Dendritic cell treated with granulocyte-macrophage colony-stimulating factor and Interleukin-4, amounts not matched to agents 40 ng/mL and 50 ng/mL, for 4 days (primary cell): ENCODE measurements around the gene MARCHF3.
"Not testable (repeated sequence)": the region's sequence is repeated elsewhere in the genome, so short reads cannot be mapped to it uniquely, and the experiment has no call there.

ENCODE experiments used
- H3K27ac Mint-ChIP-seq: one replicate; pipeline ENCODE4 v1.8.0; 2022; ENCODE audit warnings: mild to moderate bottlenecking, mixed read lengths
- H3K27me3 Mint-ChIP-seq: one replicate; pipeline ENCODE4 v1.8.0; 2022; ENCODE audit warnings: mild to moderate bottlenecking, mixed read lengths
- H3K36me3 Mint-ChIP-seq: one replicate; pipeline ENCODE4 v1.8.0; 2022; ENCODE audit warnings: low read depth, mixed read lengths
- H3K4me1 Mint-ChIP-seq: one replicate; pipeline ENCODE4 v1.8.0; 2022; ENCODE audit warnings: low read depth, mixed read lengths
- H3K4me3 Mint-ChIP-seq: one replicate; pipeline ENCODE4 v1.8.0; 2022; ENCODE audit warnings: mild to moderate bottlenecking, moderate library complexity, mixed read lengths
- H3K9me3 Mint-ChIP-seq: one replicate; pipeline ENCODE4 v1.8.0; 2022; ENCODE audit warnings: mixed read lengths
- intact Hi-C: fragments of 100-400 bp; cut with micrococcal nuclease; formaldehyde crosslinking; loops from one replicate; pipeline ENCODE4 v1.15.0; 2022

The MARCHF3 gene

DNA sequence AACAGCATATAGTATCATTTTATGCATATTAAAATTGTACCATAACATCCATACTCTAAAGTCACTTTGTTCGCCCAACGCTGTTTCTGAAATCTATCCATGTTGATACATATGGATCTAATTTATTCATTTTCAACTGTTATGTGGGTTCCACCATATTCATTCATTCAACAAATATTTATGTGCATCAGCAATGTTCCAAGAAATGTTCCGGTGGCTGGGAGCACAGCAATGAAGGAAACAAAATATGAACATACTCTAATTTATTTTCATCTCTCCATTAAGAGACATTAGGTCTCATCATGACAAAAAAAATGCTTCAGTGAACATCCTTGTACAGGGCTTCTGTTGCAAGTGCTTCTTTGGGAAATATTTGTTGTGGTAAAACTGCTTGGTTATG lies 75.4 kb downstream of the MARCHF3 start:
- no peak overlapping the region for H3K4me3 Mint-ChIP-seq
- no peaks in the 10 kb centered on the region for H3K9me3 Mint-ChIP-seq
- no peaks in the 10 kb centered on the region for H3K27me3 Mint-ChIP-seq
- intact Hi-C loops, result no loop called here
- no peaks in the 10 kb centered on the region for H3K4me1 Mint-ChIP-seq
- H3K27ac Mint-ChIP-seq, result no peak overlapping the region
- H3K36me3 Mint-ChIP-seq, result no peaks in the 10 kb centered on the region

DNA sequence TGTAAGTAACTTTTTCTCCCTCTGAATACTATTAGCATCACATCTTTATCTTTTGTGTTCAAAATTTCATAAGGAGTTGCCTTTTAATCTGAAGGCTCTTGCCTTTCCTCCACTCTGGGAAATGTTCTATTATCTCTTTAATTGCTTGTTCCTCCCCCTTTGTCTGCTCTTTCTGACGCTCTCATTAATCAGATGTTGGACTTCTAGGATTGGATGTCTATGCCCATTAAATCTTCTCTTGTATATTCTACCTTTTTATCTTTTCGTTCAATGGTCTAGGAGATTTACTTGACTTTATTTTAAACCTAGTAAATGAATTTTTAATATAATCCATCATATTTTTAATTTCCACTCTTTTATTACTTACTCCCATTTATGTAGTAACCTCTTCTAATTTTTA lies 76.7 kb downstream of the MARCHF3 start:
- Mint-ChIP-seq H3K4me1 (no peaks in the 10 kb centered on the region), H3K27ac (no peak overlapping the region), H3K36me3 (no peaks in the 10 kb centered on the region), H3K4me3 (no peak overlapping the region), H3K27me3 (no peaks in the 10 kb centered on the region), H3K9me3 (no peaks in the 10 kb centered on the region)
- intact Hi-C loops, result no loop called here

DNA sequence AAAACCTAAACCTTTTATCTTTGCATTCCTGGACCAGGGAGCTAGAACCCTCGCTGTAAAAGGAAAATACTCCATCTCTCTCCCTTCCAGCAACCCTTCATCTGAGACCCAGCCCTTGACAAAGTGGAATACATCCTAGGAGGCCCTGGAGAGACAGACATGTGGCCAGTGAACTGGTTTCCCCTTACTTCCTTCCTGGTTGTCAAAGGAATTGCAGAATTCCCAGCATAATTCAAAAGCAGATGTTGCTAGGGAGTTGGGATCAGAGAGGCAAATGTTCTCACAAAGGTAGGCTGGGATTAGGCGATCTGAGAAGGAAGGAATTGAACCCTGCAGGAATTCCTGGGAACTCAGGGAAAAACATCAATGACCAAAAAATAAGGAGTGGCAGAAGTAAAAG lies 80.9 kb downstream of the MARCHF3 start:
- Mint-ChIP-seq H3K27me3 (no peaks in the 10 kb centered on the region), H3K4me1 (no peaks in the 10 kb centered on the region), H3K36me3 (no peaks in the 10 kb centered on the region), H3K4me3 (no peak overlapping the region), H3K27ac (no peak overlapping the region), H3K9me3 (no peaks in the 10 kb centered on the region)
- intact Hi-C loops, result no loop called here

DNA sequence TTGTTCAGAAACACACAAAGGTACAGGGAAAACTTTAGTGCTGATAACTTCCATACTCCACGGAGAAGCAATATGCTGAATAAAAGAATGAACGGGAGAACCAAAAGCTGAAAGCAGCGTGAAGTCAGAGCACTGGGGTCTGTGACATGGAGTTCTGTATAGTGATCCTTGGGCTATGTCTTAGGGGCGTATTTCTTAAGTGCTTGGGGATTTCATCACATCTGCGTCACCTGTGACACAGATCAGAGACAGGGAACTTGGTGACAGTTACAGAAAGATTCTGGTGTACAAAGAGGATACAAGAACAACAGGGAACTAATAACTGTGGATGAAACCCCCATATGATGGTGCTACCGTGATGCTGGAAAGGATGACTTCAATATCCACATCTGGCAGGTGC lies 81.9 kb downstream of the MARCHF3 start:
- Mint-ChIP-seq H3K36me3 (no peaks in the 10 kb centered on the region), H3K27me3 (no peaks in the 10 kb centered on the region), H3K4me1 (no peaks in the 10 kb centered on the region), H3K9me3 (no peaks in the 10 kb centered on the region), H3K27ac (no peak overlapping the region), H3K4me3 (no peak overlapping the region)
- intact Hi-C loops, result no loop called here

DNA sequence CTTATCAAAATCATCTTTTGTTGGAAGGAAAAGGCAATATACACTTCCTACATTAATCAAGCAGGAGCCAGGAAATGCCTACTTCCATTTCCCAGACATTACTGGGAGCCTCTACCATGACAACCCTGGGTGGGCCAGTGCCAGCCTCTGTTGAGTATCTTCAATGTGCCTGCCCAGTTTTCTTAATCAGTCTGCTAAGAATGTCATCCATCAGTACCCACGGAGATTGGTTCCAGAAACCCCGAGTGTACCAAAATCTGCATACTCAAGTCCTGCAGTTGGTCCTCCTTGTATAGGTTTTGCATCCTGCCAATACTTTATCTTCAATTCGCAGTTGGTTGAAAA lies 82.4 kb downstream of the MARCHF3 start:
- H3K27ac Mint-ChIP-seq, result no peak overlapping the region

DNA sequence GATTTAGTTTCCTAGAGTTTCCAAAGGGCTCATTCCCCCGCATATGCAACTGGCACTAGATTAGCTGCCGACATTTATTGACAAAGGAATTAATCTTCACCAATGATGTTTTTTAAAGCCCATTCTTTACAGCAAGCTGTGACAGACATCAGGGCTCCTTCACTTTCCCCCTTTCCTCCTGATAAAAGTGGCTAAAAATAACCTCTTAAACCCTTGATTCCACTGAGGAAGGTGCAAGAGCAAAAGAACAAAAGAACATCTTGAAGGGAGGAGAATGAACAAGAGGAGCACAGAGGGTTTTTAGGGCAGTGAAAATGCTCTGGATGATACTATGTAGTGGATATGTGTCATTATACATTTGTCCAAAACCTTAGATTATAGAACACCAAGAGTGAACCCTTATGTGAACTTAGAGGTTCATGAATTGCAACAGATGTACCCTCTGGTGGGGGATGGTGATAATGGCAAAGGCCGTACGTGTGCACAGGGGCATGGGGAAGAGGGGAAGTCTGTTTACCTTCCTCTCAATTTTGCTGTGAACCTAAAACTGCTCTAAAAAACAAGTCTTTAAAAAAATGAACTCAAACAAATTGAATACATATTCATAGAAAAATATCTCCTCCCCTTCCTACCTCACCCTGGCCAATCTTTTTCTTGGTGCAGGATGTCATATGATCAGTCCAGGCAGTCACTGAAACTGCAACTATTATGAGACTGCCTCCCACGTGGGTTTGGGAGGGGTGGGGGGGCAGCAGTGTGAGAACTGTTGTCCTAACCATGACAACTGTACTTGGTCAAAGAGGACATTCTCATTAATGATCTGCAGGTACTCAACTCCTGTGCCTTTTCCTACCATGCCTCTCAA lies 83.0 kb downstream of the MARCHF3 start:
- Mint-ChIP-seq H3K4me3 (no peak overlapping the region), H3K27me3 (no peaks in the 10 kb centered on the region), H3K36me3 (no peaks in the 10 kb centered on the region), H3K27ac (no peak overlapping the region), H3K9me3 (no peaks in the 10 kb centered on the region), H3K4me1 (no peaks in the 10 kb centered on the region)
- intact Hi-C loops, result no loop called here

More for the DNA sequence above, 82.4 kb downstream of the MARCHF3 start:
- Mint-ChIP-seq H3K4me3 (no peak overlapping the region), H3K27me3 (no peaks in the 10 kb centered on the region), H3K9me3 (no peaks in the 10 kb centered on the region), H3K36me3 (no peaks in the 10 kb centered on the region), H3K4me1 (no peaks in the 10 kb centered on the region)
- intact Hi-C loops, result no loop called here

DNA sequence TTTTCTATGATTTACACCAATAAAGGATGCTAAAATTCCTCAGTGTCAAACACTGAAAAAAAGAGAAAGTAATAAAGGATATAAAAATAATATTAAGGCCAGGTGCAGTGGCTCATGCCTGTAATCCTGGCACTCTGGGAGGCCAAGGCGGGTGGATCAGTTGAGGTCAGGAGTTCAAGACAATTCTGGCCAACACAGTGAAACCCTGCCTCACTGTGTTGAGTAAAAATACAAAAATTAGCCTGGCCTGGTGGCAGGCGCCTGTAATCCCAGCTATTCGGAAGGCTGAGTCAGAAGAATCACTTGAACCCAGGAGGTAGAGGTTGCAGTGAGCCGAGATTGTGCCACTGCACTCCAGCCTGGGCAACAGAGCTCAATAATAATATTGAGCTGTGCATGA lies 87.5 kb downstream of the MARCHF3 start:
- H3K36me3 Mint-ChIP-seq, H3K4me3 Mint-ChIP-seq, H3K27me3 Mint-ChIP-seq, H3K27ac Mint-ChIP-seq, H3K4me1 Mint-ChIP-seq, intact Hi-C loops, H3K9me3 Mint-ChIP-seq: not testable (repeated sequence)

DNA sequence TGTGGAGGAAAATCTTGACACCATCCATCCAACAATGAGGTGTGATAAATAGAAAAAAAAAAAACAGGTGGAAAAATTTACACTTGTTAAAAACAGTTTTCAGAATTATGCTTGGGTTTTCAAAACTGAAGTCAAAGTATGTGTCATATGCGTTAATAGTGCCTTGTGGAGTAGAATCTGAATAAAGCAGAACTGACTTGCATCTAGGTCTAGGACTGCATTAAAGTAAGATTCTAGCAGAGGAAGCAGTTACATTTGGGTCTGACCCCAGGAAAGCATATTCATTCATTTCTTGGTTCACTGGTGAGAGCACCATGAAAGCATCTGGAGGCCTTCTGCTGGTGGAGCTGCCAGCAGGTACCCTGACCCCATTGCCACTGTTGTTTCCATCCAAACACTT lies 89.0 kb downstream of the MARCHF3 start:
- no peaks in the 10 kb centered on the region for H3K9me3 Mint-ChIP-seq
- H3K4me3 Mint-ChIP-seq, result no peak overlapping the region
- H3K4me1 Mint-ChIP-seq, result no peaks in the 10 kb centered on the region
- no peaks in the 10 kb centered on the region for H3K36me3 Mint-ChIP-seq
- intact Hi-C loops, result no loop called here
- no peak overlapping the region for H3K27ac Mint-ChIP-seq
- H3K27me3 Mint-ChIP-seq, result no peaks in the 10 kb centered on the region

DNA sequence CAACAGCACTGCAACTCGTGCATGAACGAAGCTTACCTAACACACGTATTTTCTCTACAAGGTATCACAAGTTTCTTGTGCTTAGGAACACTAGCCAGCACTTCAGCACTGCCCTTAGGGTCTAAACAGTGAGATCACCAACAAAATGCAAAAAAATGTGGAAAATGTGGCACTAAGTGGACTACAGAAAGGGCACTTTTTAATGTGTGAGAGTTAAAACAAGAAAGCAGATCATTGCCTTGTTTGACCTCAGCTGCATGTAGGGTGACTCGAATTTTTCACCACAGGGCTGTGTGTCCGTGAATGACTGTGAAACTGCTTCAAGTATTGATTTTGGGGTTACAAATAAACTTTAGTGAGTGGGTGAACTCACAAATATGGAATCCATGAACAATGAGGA lies 90.5 kb downstream of the MARCHF3 start:
- Mint-ChIP-seq H3K4me3 (no peak overlapping the region), H3K36me3 (no peaks in the 10 kb centered on the region), H3K9me3 (no peaks in the 10 kb centered on the region), H3K27ac (no peak overlapping the region), H3K27me3 (no peaks in the 10 kb centered on the region), H3K4me1 (no peaks in the 10 kb centered on the region)
- intact Hi-C loops, result no loop called here

DNA sequence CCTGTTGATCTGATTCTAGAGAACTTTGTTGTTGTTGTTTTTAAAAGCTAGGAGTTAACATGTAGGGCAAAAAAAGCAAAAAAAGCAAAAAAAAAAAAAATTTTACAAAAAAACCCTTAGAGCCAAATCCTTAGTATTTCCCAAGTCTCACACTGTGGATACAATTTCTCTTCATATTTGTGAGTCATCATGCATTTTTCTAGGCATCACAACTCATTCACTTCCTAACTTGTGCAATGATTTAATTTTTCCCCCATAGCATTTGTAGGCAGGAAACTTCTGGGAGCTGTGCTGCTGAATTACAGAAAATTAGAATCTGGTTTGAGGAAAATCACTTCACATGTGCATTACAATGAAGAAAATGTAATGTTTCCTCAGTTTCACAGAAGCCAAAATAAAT lies 91.9 kb downstream of the MARCHF3 start:
- intact Hi-C loops, result no loop called here
- H3K4me1 Mint-ChIP-seq, result no peaks in the 10 kb centered on the region
- no peak overlapping the region for H3K4me3 Mint-ChIP-seq
- no peaks in the 10 kb centered on the region for H3K36me3 Mint-ChIP-seq
- H3K27ac Mint-ChIP-seq, result no peak overlapping the region
- H3K27me3 Mint-ChIP-seq, result no peaks in the 10 kb centered on the region
- no peaks in the 10 kb centered on the region for H3K9me3 Mint-ChIP-seq

DNA sequence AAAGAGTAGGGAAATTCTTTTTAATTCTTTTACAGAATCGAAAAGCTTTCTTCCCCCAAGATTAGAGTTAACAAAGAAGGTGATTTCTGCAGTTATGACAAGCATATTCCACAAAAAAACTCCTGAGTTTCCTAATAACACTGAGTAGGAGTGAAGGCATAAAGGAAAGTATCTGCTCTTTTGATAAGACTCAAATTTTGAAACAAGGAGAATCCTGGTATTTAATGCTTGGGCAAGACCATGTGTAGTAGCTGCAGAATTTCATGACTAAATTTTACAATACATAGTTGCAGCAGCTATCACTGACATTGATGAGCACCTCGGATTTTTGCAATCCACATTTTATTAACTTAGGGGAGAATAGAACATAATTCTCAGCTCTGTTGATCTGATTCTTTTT lies 92.6 kb downstream of the MARCHF3 start:
- H3K9me3 Mint-ChIP-seq, result no peaks in the 10 kb centered on the region
- H3K4me3 Mint-ChIP-seq, result no peak overlapping the region
- no peak overlapping the region for H3K27ac Mint-ChIP-seq
- H3K27me3 Mint-ChIP-seq, result no peaks in the 10 kb centered on the region
- H3K36me3 Mint-ChIP-seq, result no peaks in the 10 kb centered on the region
- intact Hi-C loops, result no loop called here
- no peaks in the 10 kb centered on the region for H3K4me1 Mint-ChIP-seq

DNA sequence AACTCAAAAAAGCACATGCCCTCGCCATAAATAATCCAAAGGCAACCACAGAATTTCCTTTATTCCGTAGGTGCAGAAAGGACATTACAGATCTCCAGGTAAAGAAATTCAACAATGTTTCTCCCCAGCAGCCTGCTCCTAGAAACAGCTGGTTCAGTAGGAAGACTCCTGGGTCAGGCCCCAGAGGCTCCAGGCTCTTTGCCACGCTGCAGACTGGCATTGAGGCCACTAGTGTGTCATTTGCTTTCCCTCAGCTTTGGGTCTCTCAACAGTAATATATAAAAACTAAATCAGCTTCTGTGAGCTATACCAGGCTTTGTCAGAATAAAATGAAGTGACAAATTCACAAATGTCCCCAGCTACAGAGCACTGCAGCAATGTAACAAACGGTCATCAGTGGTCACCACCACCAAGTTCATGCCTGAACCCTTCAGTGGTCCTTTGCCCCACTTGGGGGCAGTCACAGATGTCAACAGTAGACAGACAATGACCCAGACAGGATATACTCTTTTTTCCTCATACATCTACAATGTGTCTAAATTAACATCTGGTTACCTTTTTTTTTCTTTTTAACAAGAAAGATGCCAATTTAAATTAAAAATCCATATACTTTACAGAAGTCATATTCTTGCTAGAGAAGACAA lies 93.5 kb downstream of the MARCHF3 start:
- Mint-ChIP-seq H3K27ac (no peak overlapping the region), H3K4me1 (no peaks in the 10 kb centered on the region), H3K9me3 (no peaks in the 10 kb centered on the region), H3K27me3 (no peaks in the 10 kb centered on the region), H3K36me3 (no peaks in the 10 kb centered on the region), H3K4me3 (no peak overlapping the region)
- intact Hi-C loops, result no loop called here

DNA sequence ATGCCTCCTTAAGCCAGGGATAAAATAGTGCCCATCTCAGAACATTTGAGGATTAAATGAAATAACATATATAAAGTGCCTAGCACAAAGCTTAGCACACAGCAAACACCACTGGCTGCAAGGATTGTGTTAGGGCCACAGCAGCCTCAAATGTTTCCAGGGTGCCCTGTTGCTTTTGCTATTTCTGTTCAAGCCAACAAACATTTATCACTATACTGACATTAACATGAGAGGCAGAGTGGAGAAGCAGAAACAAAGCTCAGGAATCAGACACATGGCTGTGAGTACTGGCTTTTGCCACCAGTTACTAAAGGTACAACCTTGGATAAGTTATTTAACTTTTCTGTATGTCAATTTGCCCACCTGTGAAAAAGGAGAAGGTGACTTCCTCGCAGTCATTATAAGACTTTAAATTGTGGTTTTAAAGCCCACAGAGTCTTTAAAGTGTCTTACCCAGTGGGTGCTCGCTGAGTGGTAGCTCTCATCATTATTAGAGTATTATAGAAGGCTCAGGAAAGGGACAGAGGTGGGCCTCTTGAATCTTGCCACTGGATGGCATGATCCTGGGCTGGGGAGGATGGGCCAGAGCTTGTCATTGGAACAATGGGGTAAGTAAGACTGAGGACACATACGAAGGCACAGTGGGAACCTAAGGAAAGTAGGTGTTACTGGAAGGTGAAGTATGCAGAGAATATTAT lies 98.2 kb downstream of the MARCHF3 start:
- H3K36me3 Mint-ChIP-seq, result no peaks in the 10 kb centered on the region
- H3K27me3 Mint-ChIP-seq, result no peaks in the 10 kb centered on the region
- H3K4me3 Mint-ChIP-seq, result no peak overlapping the region
- intact Hi-C loops, result no loop called here
- H3K4me1 Mint-ChIP-seq, result no peaks in the 10 kb centered on the region
- H3K9me3 Mint-ChIP-seq, result no peaks in the 10 kb centered on the region
- H3K27ac Mint-ChIP-seq, result no peak overlapping the region

DNA sequence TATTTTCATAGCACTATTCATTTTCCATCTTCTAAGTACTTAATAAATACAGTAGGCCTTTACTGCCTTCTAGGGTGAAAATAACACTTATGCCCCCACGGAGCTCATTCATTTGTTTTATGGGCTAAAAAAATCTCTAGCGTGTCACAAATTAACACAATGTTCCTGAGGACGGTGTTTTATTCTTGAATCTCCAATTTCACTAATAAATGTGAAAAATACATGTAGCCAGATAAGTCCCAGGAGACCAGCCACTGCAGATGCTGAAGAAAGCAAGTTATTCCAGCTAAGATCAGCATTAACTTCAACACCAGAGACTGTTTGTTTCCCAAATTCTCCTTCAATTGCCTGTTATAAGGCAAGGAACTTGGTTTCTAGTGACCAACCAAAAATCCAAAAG lies 102.3 kb downstream of the MARCHF3 start:
- intact Hi-C loops, result no loop called here
- Mint-ChIP-seq H3K9me3 (no peaks in the 10 kb centered on the region), H3K36me3 (no peaks in the 10 kb centered on the region), H3K4me1 (no peaks in the 10 kb centered on the region), H3K27me3 (no peaks in the 10 kb centered on the region), H3K4me3 (no peak overlapping the region), H3K27ac (no peak overlapping the region)
